HG03565 (cell line): Measurements from ENCODE around the gene TCEAL2.
"Not testable (repeated sequence)": the region's sequence is repeated elsewhere in the genome, so short reads cannot be mapped to it uniquely, and the experiment has no call there.

Source experiments
- ATAC-seq: cut with Tn5 transposase; IDR thresholded peaks from one replicate; pipeline ENCODE4 v1.9.1; 2021; ENCODE audit warnings: mild to moderate bottlenecking, moderate library complexity; ENCODE audit not compliant: unreplicated experiment

The TCEAL2 gene

GRCh38 chrX:102125436-102125835 lies at the start of gene TCEAL2:
TCEAL2 (plus strand) TSS chrX:102125679; CDS start chrX:102126831, 1,152 bp downstream.
- ATAC-seq = not testable (repeated sequence)

GRCh38 chrX:102077426-102077825 lies 48.1 kb upstream of the TCEAL2 start:
- no peak for ATAC-seq

GRCh38 chrX:102085706-102086105 lies 39.8 kb upstream of the TCEAL2 start:
- ATAC-seq = no peak

GRCh38 chrX:102113367-102113766 lies 12.1 kb upstream of the TCEAL2 start:
- no peak for ATAC-seq

- ATAC-seq = no peak
Observed at GRCh38 chrX:102115748-102116147, 9.7 kb upstream of the TCEAL2 start.

- ATAC-seq = not testable (repeated sequence)
Observed at GRCh38 chrX:102125014-102125413, 465 bp upstream of the TCEAL2 start.

- ATAC-seq = not testable (repeated sequence)
Observed at GRCh38 chrX:102126080-102126818, 770 bp downstream of the TCEAL2 start.

- ATAC-seq = no peak
Observed at GRCh38 chrX:102126863-102127262, 1.4 kb downstream of the TCEAL2 start.

GRCh38 chrX:102129473-102129872 lies 4.0 kb downstream of the TCEAL2 start:
- ATAC-seq = no peak

- ATAC-seq = no peak
Observed at GRCh38 chrX:102138064-102138463, 12.6 kb downstream of the TCEAL2 start.

GRCh38 chrX:102140876-102141275 lies 15.4 kb downstream of the TCEAL2 start:
- ATAC-seq = not testable (repeated sequence)

GRCh38 chrX:102141631-102142030 lies 16.2 kb downstream of the TCEAL2 start:
- not testable (repeated sequence) for ATAC-seq

- not testable (repeated sequence) for ATAC-seq
Observed at GRCh38 chrX:102142274-102142673, 16.8 kb downstream of the TCEAL2 start, which contains the start of gene TCEAL6. TCEAL6 (minus strand) TSS chrX:102142481.

GRCh38 chrX:102154218-102154860 lies 28.9 kb downstream of the TCEAL2 start:
- ATAC-seq = no peak

- peak; percentile 4 for ATAC-seq
Observed at GRCh38 chrX:102154900-102155805, 29.7 kb downstream of the TCEAL2 start.

GRCh38 chrX:102155806-102156179 lies 30.3 kb downstream of the TCEAL2 start, which contains the start of gene BEX5:
BEX5 (minus strand) TSS chrX:102155977; CDS start chrX:102154265, 1,712 bp downstream.
- ATAC-seq = peak; percentile 98
